Natural killer cell (primary cell): ENCODE measurements around the gene KCNJ11. TPM values are rescaled to one million over a fixed set of nuclear protein-coding genes. Genes with fewer than 3 reads are reported as not detected.

Experiments used
- ATAC-seq, 3 donors: fragments of 150-1000 bp in 2 of 3; fragments of 200-7000 bp in 1 of 3; cut with Tn5 transposase; 1 replicate in 1 of 3; 2 replicates in 2 of 3; pipeline ENCODE4 v1.10.0; 2021; ENCODE audit warnings: mild to moderate bottlenecking in 2 of 3, moderate library complexity in 2 of 3
- DNase-seq, 2 donors: peaks; one replicate each; pipeline versions ENCODE4 v3.0.0 to v3.0.0-alpha.2; 2013 to 2021; ENCODE audit warnings: mixed read lengths in 1 of 2
- H3K27ac ChIP-seq: one replicate; pipeline ENCODE4 v1.5.1; 2013; ENCODE audit warnings: mild to moderate bottlenecking, low read length
- H3K27me3 ChIP-seq: one replicate; pipeline ENCODE4 v1.6.1; 2013; ENCODE audit warnings: low read length; ENCODE audit not compliant: control insufficient read depth, insufficient read depth
- H3K36me3 ChIP-seq: one replicate; pipeline ENCODE4 v1.6.1; 2013; ENCODE audit warnings: low read length; ENCODE audit not compliant: control insufficient read depth, insufficient read depth
- H3K4me1 ChIP-seq: one replicate; pipeline ENCODE4 v1.6.1; 2013; ENCODE audit warnings: low read length; ENCODE audit not compliant: control insufficient read depth, insufficient read depth
- H3K4me3 ChIP-seq: one replicate; pipeline ENCODE4 v1.5.1; 2013; ENCODE audit warnings: low read length
- H3K9me3 ChIP-seq: one replicate; pipeline ENCODE4 v1.6.1; 2013; ENCODE audit warnings: low read length; ENCODE audit not compliant: control insufficient read depth, insufficient read depth
- H3K27ac Mint-ChIP-seq, 2 donors: one replicate each; pipeline ENCODE4 v1.8.0; 2022; ENCODE audit warnings: mild to moderate bottlenecking in 2 of 2, mixed read lengths in 2 of 2, moderate library complexity in 1 of 2
- H3K27me3 Mint-ChIP-seq, 2 donors: one replicate each; pipeline ENCODE4 v1.8.0; 2022; ENCODE audit warnings: low read depth in 2 of 2, mixed read lengths in 2 of 2
- H3K36me3 Mint-ChIP-seq: one replicate; pipeline ENCODE4 v1.8.0; 2022; ENCODE audit warnings: mixed read lengths
- H3K4me1 Mint-ChIP-seq, 2 donors: one replicate each; pipeline ENCODE4 v1.8.0; 2022; ENCODE audit warnings: mixed read lengths in 2 of 2
- H3K4me3 Mint-ChIP-seq: one replicate; pipeline ENCODE4 v1.8.0; 2022; ENCODE audit warnings: mild to moderate bottlenecking, moderate library complexity, mixed read lengths
- H3K9me3 Mint-ChIP-seq, 2 donors: one replicate each; pipeline ENCODE4 v1.8.0; 2022; ENCODE audit warnings: mixed read lengths in 2 of 2
- WGBS: methylation state at CpG from one replicate; pipeline ENCODE4 v1.1.7; 2013; ENCODE audit warnings: missing lambda C conversion rate; ENCODE audit not compliant: insufficient coverage; 5-methylcytosine and 5-hydroxymethylcytosine counted together
- intact Hi-C: fragments of 100-400 bp; cut with micrococcal nuclease; formaldehyde crosslinking; loops from one replicate; pipeline ENCODE4 v1.14.2; 2022
- total RNA-seq, 4 donors: library from RNA; stranded (reverse); fragments of 120-200 nt in 1 of 4; gene quantifications; one replicate each; pipeline versions ENCODE4 v1.2.3 to v1.2.4, GENCODE V29; 2013 to 2022
- TF ChIP-seq, protein P1 (sequence below): fragments of 200-600 bp; IDR thresholded peaks from one replicate; pipeline ENCODE4 v1.8.0; 2022; ENCODE audit warnings: antibody characterized with exemption

Gene KCNJ11
- total RNA-seq, 3 donors from 2014 or later (not counting 1 experiment from before 2014, with no cell fraction given), result 1.00 TPM; not detected in 2

DNA sequence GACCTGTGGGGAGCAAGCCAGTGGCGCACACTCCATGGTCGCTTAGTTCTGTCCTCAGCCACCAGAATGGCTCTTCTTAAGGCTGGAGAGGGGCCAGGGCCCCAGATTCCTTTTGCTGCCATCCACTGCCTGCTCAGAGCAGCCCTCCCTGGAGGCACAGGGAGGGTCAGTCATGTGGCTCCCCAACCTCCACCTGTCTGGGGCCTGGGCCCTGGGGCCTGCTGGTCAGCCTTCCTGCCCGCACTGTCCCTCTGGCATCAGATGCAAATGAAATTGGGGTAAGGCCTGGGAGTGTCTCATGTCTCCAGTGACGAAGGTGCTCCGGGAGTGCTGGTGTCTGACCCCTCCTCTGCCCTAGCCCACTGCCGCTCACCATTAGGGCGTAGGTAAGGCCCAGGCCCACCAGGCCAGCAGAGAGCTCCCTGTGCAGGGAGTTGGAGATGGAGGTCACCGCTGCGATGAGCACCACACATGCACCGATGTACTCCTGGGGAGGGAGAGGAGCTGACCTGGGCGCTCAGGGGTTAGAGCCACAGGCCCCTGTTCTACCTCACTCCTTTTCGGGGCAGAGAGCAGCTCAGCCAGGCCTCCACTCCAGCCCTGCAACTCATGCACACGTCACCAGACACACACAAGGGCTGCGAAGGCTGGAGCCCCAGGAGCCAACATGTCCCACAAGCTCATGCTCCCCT, 9.0 kb upstream of the KCNJ11 start:
- Mint-ChIP-seq H3K9me3 (no peaks in the 10 kb centered on the region), H3K4me1 (no peaks in the 10 kb centered on the region), H3K27ac (no peak overlapping the region), H3K36me3 (no peaks in the 10 kb centered on the region), H3K4me3 (no peak overlapping the region), H3K27me3 (peaks cover 0 to 7% of the 10 kb centered on the region in 2 donors)
- Histone ChIP-seq H3K4me1 (peaks cover 6% of the 10 kb centered on the region), H3K36me3 (no peaks in the 10 kb centered on the region), H3K27me3 (no peaks in the 10 kb centered on the region), H3K27ac (no peak overlapping the region), H3K9me3 (no peaks in the 10 kb centered on the region), H3K4me3 (no peak overlapping the region)
- TF ChIP-seq, protein P1, sequence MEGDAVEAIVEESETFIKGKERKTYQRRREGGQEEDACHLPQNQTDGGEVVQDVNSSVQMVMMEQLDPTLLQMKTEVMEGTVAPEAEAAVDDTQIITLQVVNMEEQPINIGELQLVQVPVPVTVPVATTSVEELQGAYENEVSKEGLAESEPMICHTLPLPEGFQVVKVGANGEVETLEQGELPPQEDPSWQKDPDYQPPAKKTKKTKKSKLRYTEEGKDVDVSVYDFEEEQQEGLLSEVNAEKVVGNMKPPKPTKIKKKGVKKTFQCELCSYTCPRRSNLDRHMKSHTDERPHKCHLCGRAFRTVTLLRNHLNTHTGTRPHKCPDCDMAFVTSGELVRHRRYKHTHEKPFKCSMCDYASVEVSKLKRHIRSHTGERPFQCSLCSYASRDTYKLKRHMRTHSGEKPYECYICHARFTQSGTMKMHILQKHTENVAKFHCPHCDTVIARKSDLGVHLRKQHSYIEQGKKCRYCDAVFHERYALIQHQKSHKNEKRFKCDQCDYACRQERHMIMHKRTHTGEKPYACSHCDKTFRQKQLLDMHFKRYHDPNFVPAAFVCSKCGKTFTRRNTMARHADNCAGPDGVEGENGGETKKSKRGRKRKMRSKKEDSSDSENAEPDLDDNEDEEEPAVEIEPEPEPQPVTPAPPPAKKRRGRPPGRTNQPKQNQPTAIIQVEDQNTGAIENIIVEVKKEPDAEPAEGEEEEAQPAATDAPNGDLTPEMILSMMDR, result no peak
- DNase-seq (no peak), ATAC-seq (no peak)
- 91% methylated on average over 14 of the region's 14 CpGs for WGBS
- intact Hi-C loops, result no loop called here

DNA sequence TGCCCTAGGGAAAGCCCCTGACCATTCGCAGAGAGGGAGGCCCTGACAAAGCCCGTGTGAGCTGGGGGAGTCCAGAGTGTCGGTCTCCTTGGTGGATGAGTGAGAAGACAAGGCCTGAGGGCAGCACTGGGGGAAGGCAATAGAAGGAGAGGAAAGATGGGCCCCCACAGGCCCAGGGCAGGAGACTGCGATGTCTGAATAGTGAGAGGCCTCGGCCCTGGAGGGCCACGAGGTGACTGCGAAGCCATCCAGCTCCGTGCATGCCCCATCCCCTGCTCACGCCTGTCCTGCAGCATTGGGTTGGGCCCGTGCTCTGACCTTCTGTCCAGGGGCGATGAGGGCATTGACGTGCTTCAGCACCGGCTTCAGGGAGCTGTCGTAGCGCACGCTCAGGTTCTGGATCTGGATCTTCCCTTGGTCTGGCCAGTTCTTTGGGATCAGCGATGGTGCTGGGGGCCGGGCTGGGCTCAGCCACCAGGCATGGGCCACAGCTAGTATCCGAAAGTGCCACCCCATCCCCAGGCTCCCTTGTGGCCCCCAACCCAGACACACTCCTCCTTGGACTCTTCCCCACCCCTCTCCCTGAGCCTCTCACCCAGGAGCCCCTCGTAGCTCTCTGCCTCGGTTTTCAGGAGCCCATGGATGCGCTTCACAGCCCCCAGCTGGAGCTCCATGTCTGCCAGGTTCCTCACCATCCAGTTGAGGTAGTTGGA, 8.3 kb upstream of the KCNJ11 start:
- Histone ChIP-seq H3K27ac (no peak overlapping the region), H3K4me1 (peaks cover 6% of the 10 kb centered on the region), H3K9me3 (no peaks in the 10 kb centered on the region), H3K4me3 (no peak overlapping the region), H3K36me3 (no peaks in the 10 kb centered on the region), H3K27me3 (no peaks in the 10 kb centered on the region)
- no peak overlapping the region for H3K4me3 Mint-ChIP-seq
- WGBS, result 90% methylated on average over 22 of the region's 22 CpGs
- ATAC-seq (no peak), DNase-seq (no peak)
- no peak overlapping the region for H3K27ac Mint-ChIP-seq
- no peaks in the 10 kb centered on the region for H3K9me3 Mint-ChIP-seq
- H3K36me3 Mint-ChIP-seq, result no peaks in the 10 kb centered on the region
- TF ChIP-seq, protein P1, result no peak
- intact Hi-C loops, result no loop called here
- peaks cover 0 to 7% of the 10 kb centered on the region in 2 donors for H3K27me3 Mint-ChIP-seq
- no peaks in the 10 kb centered on the region for H3K4me1 Mint-ChIP-seq

DNA sequence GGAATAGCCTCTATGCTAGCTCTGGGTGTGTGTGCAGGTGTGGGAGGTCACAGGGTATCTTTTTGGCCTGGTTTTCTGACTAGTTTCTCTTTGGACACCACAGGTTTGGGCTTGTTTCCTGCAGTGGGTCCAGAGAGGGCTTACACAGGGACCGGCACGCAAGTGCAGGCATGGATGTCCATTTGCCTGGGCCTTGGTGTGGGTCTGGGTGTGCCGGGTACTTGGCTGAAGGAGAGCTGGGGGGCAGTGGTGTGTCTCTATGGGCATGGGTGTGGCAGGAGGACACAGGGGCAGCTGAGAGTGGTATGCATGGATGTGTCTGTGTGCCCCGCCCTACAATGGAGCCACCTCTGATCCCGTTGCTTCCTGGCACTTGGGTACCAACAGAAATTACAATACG, 7.5 kb upstream of the KCNJ11 start:
- Histone ChIP-seq H3K4me1 (peaks cover 6% of the 10 kb centered on the region), H3K27ac (no peak overlapping the region), H3K4me3 (no peak overlapping the region), H3K27me3 (no peaks in the 10 kb centered on the region), H3K9me3 (no peaks in the 10 kb centered on the region), H3K36me3 (no peaks in the 10 kb centered on the region)
- no peak overlapping the region for H3K27ac Mint-ChIP-seq
- 92% methylated on average over 6 of the region's 6 CpGs for WGBS
- ATAC-seq, result no peak
- TF ChIP-seq, protein P1, result no peak
- intact Hi-C loops, result no loop called here
- H3K4me1 Mint-ChIP-seq, result no peaks in the 10 kb centered on the region
- H3K9me3 Mint-ChIP-seq, result no peaks in the 10 kb centered on the region
- no peaks in the 10 kb centered on the region for H3K36me3 Mint-ChIP-seq
- H3K27me3 Mint-ChIP-seq, result peaks cover 0 to 7% of the 10 kb centered on the region in 2 donors
- no peak overlapping the region for H3K4me3 Mint-ChIP-seq
- DNase-seq, result no peak
